H1 (cell line): ENCODE measurements around the gene THBD. TPM values are rescaled to one million over a fixed set of nuclear protein-coding genes. Genes with fewer than 3 reads are reported as not detected.

Experiments
- CTBP2 ChIP-seq: IDR thresholded peaks from 2 replicates; pipeline ENCODE4 v1.7.0; 2011; ENCODE audit warnings: borderline replicate concordance, mild to moderate bottlenecking, moderate library complexity, mixed read lengths, low read length; ENCODE audit not compliant: insufficient read depth, insufficient read length
- EZH2 ChIP-seq: fragments of 200-600 bp; sonication (generic); IDR thresholded peaks from 2 replicates; pipeline ENCODE4 v1.7.1; 2012; ENCODE audit warnings: low read depth, mild to moderate bottlenecking, moderate library complexity, low read length, inconsistent platforms; ENCODE audit not compliant: severe bottlenecking
- FOSL1 ChIP-seq: IDR thresholded peaks from 2 replicates; pipeline ENCODE4 v1.6.1; 2011; ENCODE audit warnings: mild to moderate bottlenecking, low read depth, low read length, moderate library complexity; ENCODE audit not compliant: insufficient read depth
- GABPA ChIP-seq: IDR thresholded peaks from 2 replicates; pipeline ENCODE4 v1.6.1; 2011; ENCODE audit warnings: mild to moderate bottlenecking, low read length, moderate library complexity, borderline replicate concordance; ENCODE audit not compliant: insufficient read depth
- PHF8 ChIP-seq: fragments of 200-600 bp; sonication (generic); conservative IDR thresholded peaks from 2 replicates; pipeline ENCODE4 v1.7.1; 2012; ENCODE audit warnings: low read depth, mild to moderate bottlenecking, inconsistent platforms, low read length, moderate library complexity
- POLR2AphosphoS5 ChIP-seq: IDR thresholded peaks from 2 replicates; pipeline ENCODE4 v1.6.1; 2011; ENCODE audit warnings: low read depth, low read length
- POU5F1 ChIP-seq: IDR thresholded peaks from 2 replicates; pipeline ENCODE4 v1.6.1; 2011; ENCODE audit warnings: low read depth, mild to moderate bottlenecking, low read length, moderate library complexity
- RXRA ChIP-seq: IDR thresholded peaks from 2 replicates; pipeline ENCODE4 v1.6.1; 2011; ENCODE audit warnings: low read depth, mild to moderate bottlenecking, low read length, moderate library complexity; ENCODE audit not compliant: insufficient read depth
- polyA plus RNA-seq, 7 experiments: library from polyadenylated mRNA; depleted of rRNA in 3 of 7; stranded (reverse) in 5 of 7; unstranded in 2 of 7; fragments of >200 nt in 5 of 7; fragments of 200-250 nt in 2 of 7; gene quantifications; 1 replicate in 5 of 7; 2 replicates in 1 of 7; 4 replicates in 1 of 7; pipeline versions ENCODE4 v1.2.1 to v1.2.3, GENCODE V29; 2011 to 2013; ENCODE audit warnings: missing spikeins in 2 of 7, mixed read lengths in 2 of 7
- total RNA-seq: library from RNA; stranded (reverse); fragmentation: NEBNext Ultra II Directional; extraction: Animal tissue kit (Norgen Biotek cat#: 25700); gene quantifications from 2 replicates; pipeline ENCODE4 v1.2.1, GENCODE V29; 2021
- TF ChIP-seq, protein P1 (sequence below): fragments of 300-600 bp; sonication (generic); IDR thresholded peaks from 2 replicates; pipeline ENCODE4 v1.7.1; 2012; ENCODE audit warnings: low read length, moderate library complexity, mild to moderate bottlenecking, inconsistent platforms; ENCODE audit not compliant: insufficient replicate concordance
- TF ChIP-seq, protein P2 (sequence below): IDR thresholded peaks from 2 replicates; pipeline ENCODE4 v1.6.1; 2012; ENCODE audit warnings: low read length, inconsistent platforms

THBD gene
- total and polyA plus RNA-seq, 2 of the 8 experiments (the other 6 are each of a cell fraction or from before 2014, with no cell fraction given), result 0.21 to 0.43 TPM

DNA sequence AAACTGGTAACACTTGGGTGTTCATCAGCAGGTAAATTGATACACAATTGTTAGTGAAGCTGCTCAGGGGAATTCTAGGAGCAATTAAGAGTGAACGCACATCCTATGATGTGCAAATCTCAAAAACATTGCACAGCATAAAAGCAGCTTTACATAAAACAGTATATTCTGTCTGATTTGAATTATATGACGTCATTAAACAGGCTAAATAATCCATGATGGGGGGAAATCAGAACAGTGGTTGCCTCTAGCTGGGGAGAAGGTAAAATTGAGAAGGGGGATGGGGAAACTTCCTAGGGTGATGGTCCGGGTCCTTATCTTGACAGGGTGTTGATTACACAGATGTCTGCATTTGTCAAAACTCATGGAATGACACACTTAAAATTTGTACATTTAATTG, 17.3 kb upstream of the THBD start (continued):
- TF ChIP-seq, protein P1, sequence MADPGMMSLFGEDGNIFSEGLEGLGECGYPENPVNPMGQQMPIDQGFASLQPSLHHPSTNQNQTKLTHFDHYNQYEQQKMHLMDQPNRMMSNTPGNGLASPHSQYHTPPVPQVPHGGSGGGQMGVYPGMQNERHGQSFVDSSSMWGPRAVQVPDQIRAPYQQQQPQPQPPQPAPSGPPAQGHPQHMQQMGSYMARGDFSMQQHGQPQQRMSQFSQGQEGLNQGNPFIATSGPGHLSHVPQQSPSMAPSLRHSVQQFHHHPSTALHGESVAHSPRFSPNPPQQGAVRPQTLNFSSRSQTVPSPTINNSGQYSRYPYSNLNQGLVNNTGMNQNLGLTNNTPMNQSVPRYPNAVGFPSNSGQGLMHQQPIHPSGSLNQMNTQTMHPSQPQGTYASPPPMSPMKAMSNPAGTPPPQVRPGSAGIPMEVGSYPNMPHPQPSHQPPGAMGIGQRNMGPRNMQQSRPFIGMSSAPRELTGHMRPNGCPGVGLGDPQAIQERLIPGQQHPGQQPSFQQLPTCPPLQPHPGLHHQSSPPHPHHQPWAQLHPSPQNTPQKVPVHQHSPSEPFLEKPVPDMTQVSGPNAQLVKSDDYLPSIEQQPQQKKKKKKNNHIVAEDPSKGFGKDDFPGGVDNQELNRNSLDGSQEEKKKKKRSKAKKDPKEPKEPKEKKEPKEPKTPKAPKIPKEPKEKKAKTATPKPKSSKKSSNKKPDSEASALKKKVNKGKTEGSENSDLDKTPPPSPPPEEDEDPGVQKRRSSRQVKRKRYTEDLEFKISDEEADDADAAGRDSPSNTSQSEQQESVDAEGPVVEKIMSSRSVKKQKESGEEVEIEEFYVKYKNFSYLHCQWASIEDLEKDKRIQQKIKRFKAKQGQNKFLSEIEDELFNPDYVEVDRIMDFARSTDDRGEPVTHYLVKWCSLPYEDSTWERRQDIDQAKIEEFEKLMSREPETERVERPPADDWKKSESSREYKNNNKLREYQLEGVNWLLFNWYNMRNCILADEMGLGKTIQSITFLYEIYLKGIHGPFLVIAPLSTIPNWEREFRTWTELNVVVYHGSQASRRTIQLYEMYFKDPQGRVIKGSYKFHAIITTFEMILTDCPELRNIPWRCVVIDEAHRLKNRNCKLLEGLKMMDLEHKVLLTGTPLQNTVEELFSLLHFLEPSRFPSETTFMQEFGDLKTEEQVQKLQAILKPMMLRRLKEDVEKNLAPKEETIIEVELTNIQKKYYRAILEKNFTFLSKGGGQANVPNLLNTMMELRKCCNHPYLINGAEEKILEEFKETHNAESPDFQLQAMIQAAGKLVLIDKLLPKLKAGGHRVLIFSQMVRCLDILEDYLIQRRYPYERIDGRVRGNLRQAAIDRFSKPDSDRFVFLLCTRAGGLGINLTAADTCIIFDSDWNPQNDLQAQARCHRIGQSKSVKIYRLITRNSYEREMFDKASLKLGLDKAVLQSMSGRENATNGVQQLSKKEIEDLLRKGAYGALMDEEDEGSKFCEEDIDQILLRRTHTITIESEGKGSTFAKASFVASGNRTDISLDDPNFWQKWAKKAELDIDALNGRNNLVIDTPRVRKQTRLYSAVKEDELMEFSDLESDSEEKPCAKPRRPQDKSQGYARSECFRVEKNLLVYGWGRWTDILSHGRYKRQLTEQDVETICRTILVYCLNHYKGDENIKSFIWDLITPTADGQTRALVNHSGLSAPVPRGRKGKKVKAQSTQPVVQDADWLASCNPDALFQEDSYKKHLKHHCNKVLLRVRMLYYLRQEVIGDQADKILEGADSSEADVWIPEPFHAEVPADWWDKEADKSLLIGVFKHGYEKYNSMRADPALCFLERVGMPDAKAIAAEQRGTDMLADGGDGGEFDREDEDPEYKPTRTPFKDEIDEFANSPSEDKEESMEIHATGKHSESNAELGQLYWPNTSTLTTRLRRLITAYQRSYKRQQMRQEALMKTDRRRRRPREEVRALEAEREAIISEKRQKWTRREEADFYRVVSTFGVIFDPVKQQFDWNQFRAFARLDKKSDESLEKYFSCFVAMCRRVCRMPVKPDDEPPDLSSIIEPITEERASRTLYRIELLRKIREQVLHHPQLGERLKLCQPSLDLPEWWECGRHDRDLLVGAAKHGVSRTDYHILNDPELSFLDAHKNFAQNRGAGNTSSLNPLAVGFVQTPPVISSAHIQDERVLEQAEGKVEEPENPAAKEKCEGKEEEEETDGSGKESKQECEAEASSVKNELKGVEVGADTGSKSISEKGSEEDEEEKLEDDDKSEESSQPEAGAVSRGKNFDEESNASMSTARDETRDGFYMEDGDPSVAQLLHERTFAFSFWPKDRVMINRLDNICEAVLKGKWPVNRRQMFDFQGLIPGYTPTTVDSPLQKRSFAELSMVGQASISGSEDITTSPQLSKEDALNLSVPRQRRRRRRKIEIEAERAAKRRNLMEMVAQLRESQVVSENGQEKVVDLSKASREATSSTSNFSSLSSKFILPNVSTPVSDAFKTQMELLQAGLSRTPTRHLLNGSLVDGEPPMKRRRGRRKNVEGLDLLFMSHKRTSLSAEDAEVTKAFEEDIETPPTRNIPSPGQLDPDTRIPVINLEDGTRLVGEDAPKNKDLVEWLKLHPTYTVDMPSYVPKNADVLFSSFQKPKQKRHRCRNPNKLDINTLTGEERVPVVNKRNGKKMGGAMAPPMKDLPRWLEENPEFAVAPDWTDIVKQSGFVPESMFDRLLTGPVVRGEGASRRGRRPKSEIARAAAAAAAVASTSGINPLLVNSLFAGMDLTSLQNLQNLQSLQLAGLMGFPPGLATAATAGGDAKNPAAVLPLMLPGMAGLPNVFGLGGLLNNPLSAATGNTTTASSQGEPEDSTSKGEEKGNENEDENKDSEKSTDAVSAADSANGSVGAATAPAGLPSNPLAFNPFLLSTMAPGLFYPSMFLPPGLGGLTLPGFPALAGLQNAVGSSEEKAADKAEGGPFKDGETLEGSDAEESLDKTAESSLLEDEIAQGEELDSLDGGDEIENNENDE, result no peak
- TF ChIP-seq, protein P2, sequence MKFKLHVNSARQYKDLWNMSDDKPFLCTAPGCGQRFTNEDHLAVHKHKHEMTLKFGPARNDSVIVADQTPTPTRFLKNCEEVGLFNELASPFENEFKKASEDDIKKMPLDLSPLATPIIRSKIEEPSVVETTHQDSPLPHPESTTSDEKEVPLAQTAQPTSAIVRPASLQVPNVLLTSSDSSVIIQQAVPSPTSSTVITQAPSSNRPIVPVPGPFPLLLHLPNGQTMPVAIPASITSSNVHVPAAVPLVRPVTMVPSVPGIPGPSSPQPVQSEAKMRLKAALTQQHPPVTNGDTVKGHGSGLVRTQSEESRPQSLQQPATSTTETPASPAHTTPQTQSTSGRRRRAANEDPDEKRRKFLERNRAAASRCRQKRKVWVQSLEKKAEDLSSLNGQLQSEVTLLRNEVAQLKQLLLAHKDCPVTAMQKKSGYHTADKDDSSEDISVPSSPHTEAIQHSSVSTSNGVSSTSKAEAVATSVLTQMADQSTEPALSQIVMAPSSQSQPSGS, result no peak
- TF ChIP-seq EZH2 (no peak), PHF8 (no peak), FOSL1 (no peak), POU5F1 (no peak), GABPA (no peak), CTBP2 (no peak), RXRA (no peak), POLR2AphosphoS5 (no peak)
